Measurements from ENCODE around the gene AMBP.

GRCh38 chr9:114085387-114085789, 7.3 kb upstream of the AMBP start:
- TF ChIP-seq CTCF (IDR thresholded peaks at IDR 0.05) (no peak), EZH2 (IDR thresholded peaks at IDR 0.05) (no peak)

All from neural progenitor cell (in vitro differentiated cells).